Eye (tissue), 1 donor: ENCODE results near the gene CNGA2.
A peak's percentile ranks its signal among the peaks of the same experiment; 100 is the strongest.

ENCODE experiments used
- DNase-seq: peaks from one replicate; pipeline ENCODE4 v3.0.0-alpha.2; 2015

Gene CNGA2

DNA sequence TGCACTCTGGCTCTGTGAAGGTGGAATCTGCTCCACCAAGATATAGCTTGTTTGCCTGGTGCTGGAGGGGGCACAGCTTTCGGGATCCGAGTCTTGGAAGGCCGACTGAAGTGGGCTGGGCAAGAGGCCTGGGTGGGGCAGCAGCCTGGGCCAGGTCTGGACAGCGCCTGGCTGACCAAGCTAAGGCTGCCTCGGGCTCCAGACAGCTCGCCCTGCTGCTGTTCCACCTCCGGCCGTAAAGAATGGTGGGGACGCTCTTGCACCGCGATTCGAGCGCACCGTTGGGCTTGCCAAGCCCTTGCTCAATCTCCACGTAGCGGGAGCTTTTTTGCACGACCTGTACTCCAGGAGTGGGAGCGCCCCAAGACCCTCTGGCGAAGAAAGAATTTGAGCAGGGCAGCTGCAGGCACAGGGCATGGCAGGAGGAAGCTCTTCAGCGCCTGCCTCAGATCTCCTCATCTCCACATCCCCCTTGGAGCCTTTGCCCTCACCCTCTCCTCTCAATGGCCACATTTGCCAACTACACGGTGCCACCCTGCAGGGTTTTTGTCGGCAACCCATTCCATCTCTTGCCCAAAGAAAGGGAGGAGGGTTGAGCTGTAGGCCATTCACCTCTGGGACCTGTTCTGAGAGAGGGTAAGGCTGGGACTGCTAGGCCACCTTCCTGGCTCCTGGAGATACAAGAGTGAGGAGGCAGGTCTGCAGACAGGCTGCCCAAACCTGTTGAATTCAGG is 18.9 kb downstream of the CNGA2 start:
- peak; percentile 82 for DNase-seq

DNA sequence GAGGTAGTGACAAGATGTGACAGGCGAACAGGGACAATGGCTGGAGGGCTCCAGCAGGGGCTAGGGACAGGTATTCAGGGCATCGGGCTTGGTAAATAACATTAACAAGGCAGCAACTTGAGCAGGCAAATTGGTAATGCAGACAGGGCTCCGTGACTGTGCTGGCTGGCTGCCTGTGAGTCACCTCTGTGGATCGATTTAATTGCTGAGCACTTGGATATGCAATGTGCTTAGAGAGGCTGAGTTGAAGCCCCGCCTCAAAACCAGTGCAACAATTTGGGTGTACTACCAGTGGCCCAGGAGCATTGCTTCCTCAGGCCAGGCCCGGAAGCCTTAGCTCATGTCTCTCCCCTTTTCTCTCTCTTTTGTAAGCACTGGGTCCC is 19.5 kb downstream of the CNGA2 start:
- DNase-seq, result peak; percentile 27

DNA sequence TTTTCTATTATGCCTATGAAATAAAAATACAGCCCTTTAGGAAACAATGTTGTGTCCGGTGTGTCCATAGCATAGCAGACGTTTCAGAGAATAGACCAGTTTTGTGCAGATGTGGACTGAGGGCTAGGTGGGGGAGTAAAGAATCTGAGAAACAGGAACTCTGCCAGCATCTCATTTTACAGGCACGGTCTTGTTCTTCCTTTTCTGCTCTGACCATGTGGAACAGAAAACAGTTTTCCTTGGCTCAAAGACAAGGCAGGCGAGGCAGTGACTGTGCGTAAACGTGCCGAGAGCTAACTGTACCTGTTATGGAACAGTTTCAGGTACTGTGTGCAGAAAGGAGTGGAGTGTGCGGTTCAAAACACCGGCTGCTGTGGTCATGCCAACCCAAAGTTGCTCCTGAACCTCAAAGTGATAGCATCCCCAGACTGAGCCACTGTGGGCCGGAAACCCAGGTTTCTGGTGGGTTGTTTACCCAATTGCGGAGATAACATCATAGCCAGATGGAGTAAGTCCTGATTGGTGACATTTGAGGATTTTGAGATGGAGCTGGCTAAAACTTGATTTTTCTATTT is 20.2 kb downstream of the CNGA2 start:
- peak; percentile 30 for DNase-seq

DNA sequence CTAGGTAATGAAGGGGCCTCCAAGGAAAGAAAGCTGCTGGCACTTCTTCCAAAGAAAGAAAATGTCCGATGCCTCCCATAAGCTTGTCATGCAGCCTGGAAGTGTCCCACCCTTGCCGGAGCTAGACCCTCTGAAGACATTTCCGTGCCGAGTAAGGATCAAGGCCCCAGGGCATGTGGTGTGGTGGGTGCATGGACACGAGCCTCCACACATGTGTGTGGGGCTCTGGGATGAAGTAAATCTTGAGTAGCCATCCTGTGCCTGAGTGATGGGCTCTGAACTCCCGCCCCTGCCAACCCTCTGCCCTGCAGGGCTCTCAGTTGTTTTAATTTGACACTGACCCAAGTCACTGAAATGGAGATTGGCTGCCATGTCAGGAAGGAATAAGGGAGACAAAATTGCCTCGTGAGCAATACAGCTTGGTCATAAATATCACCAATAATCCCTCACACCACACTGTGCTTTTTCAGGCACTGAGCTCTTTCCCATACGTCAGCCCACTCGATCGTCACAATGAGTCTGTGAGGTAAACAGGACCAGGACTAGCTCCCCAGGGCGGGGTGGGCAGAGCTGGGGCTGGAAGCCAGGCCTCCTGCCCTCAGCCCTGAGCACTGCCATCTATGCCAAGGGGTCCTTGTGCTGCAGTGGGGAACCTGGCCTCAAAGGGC is 24.6 kb downstream of the CNGA2 start:
- DNase-seq, result no peak

DNA sequence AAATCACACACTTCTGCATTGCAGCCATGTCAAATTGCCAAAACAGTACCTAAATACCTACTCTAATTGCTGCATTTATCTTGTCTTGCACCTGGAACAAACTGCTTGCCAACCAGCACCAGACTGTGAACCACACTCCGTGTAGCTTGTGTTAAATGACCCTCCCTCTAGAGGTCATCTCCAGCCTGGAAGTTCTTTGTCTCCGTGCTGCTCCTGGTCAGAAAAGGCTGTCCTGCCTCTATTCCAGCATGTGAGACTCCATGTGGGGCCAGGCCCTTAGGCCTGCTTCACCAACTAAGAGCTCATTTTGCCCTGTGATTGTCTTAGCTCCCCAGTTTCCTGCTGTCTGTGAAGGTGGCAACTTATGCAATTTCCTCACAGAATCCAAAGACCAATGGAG is 28.3 kb downstream of the CNGA2 start:
- no peak for DNase-seq

DNA sequence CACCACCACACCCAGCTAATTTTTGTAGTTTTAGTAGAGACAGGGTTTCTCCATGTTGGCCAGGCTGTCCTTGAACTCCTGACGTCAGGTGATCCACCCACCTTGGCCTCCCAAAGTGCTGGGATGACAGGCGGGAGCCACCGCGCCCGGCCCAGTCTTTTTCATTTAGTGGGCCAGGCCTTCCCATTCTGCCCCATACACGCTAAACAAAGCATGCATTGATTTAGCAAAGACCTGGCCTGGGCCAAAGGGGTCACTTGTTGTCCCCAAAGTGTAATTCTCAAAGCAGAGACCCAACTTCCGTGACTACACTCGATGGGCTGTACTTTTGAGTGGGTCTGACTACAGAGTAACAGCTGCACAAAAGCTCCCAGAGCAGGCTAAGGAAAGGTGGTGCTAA is 29.2 kb downstream of the CNGA2 start:
- no peak for DNase-seq

DNA sequence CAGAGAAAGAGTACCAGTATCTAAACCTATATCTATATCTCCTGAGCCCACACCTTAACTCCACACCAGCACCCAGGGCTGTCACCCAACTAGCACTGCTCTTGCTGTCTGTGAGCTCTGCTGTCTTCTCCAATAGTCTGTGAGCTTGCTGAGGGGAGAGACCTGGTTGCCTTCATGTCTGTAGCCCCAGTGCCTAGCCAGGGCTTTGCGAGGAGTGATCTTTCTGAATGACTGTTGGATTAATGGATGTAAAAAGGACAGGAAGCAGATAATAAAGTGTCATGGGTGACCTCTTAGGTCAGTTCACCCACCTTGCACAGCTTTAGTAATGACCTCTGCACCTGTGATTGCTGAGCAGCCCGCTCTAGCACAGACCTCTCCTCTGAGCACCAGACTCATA is 30.5 kb downstream of the CNGA2 start:
- no peak for DNase-seq

DNA sequence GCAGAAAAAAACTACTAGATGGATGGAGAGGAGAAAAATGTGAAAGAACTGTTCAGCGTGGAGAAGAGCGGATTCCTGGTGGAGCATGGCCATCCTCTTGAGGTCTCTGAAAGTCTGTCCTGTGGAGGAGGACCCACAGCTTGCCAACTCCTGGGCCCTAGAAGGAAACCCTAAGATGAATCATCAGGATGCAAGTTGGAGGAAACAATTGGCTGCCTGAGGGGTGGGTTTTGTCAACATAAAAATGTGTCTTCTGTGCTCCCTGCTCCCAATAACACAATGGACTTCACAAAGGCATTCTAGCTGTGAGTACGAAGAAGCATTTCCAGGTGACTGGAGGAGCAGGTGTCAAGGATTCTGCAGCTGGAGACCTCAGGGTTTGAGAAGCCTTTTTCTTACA is 37.2 kb downstream of the CNGA2 start:
- no peak for DNase-seq

DNA sequence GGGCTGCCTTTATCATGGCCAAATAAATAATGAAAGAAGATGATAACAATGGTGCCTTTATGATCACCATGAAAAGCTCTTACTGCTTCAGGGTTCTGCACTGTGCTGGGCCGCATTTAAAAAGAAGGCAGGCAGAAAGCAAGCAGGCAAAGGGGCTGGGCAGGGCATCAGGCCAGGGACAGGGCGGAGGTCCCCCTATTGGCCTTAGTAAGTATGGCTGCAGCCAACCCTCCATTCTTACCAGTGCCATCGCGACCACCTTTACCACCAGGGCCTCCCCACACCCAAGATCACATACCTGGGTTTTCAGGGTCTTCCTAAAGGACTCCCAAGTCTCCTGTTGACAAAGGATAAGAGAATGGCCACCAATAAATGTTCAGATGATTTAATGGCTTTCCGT is 38.9 kb downstream of the CNGA2 start:
- DNase-seq, result no peak

DNA sequence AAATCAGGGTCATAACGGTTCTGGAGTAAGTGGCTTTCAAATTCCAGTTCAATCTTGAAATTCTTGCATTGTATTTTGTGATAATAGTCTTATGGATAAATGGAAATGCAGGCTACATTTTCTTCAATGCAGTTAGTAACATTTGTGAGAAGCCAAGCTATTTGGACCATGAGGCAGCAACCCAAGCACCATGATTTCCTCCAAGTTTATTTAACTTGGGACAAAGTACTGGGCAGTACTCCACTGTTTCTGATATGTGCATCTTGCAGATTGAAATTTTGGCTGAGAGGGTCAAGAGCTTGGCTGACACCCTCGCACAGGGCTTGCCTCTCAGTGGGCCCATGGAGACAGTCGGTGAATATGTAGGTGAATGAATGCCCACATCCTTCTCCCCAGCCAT is 39.9 kb downstream of the CNGA2 start:
- DNase-seq, result no peak

DNA sequence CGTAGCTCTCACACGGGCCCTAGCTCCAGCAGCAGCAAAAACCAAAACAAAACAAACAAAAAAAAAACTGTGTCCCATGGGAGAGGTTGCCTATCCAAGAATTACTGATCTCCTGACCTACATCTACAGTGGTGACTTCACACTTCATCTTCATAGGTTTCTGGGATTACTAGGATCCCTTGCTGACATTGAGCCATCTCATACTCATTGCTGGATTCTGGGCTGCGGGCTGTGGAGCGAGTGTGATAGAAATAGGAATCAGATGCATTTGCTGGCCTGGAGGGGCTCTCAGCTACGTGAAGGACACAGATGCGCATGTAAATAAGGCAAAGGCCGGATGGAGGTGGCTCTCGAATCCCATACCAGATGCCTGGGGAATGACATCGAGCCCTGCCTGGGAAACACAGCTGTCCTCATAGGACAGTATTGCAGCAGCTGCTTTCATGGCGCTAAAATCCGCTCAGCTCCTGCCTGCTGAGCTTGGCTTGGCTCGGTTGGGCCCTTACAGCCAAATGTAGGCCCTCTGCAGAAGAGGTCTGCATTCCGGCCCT is 41.7 kb downstream of the CNGA2 start:
- peak; percentile 55 for DNase-seq

DNA sequence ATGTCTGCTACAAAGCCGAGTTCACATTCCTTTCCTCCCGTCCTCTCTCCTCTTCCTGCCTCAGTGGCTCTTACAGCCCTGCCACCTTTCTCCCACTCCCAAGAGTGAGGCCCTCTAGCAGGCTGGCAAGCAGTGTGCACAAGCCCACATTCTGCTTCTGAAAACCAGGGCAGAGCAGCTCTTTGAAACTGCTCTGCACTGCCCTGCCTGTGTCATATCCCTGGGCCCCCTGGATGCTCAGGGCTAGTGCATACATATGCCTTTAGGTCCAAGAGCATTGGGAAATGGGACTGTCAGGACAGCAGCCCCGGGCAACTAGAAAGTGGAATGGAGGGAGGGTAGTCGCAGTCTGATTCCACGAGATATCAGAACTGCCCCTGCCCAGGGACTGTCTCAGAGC is 42.4 kb downstream of the CNGA2 start:
- DNase-seq, result no peak

DNA sequence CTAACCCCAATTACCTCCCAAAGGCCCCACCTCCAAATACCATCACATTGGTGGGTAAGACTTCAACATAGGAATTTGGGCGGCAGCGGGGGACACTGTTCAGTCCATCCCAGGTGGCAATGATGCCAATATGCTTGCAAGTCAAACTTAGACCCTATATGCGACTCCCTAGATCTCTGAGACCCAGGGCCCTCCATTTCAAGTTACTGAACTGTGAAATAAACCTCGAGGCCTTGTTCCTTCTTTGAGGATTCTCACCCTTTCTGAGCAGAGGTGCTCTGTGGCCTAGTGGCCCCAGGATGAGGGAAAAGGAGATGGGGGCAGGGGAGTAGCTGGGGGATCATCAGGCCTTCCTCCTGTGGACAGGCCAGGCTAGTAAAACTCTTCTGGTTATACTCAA is 44.7 kb downstream of the CNGA2 start:
- no peak for DNase-seq

DNA sequence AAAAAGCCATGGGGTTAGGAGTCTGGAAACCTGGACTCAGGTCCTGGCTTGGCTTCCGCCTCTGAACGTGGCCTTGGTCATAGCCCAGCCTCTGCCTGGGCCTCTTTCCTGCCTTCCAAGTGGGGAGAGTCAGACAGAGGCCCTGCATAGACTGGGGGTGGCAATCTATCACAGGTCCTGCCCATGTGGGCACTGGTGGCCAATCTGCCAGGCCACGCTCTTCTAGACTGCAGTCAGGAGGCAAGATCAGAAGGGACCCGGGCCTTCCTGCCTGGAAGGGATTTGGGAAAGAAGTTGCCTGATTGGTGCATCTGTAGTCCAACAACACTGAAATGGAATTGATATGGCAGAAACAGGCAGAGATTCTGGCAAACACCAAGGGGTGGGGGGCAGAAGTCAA is 46.1 kb downstream of the CNGA2 start:
- no peak for DNase-seq

DNA sequence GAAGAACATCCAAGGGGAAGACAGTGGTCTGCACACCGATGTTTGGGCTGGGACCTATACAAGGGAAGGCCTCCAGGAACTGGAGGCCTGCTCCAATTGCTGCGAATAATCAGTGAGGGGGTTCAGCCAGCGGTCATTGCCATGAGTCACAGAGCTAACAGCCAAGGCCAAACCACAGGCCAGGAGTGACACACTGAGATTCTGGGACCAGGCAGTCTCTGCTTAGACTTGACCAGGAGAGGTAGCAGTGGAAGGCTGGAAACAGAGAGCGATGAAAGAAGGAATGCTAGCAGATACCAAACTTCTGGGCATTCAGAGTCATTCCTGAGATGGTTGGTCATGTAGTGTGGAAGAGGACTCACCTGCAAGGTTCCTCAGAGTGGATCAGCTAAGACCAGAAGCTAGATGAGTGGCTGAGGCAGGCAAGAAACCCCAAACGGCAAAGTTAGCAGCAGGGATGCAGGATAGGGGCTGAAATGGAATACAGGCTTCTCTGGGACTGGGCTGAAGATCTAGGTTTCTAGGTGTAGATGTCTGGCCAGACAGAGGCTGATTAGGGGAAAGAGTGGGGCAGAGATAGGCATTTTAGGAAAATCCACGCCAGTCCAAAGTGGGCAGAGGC is 54.7 kb downstream of the CNGA2 start:
- no peak for DNase-seq

DNA sequence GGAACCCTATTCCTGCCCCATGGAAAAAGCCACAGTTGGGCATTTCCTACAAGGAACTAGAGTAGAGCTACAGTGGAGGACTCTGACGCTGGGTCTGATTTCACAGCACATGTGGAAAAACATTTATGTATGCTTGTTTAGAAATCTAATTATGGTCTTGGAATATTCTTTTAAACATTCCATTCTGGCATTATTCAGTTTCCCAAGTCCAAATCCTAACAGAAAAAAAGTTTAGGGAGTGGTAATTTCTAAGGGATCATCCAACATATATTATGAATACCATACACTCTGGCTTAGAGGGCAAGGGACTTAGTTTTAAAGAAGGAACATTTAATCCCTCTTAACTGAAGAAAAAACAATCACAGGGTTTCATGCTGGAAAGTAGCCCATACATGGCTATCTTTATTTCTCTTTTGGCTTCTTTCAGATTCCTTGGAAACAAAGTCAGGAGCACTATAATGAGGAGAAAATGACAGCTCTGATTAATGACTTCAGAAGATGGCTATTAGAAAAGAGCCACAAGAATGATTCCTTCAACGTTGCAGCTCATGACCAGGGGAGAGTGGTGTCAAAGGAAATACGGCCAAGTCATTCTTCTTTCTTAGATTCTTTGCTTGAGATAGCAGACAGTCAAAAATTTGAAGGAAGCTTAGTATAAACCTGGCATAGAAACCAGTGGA is 56.1 kb downstream of the CNGA2 start:
- no peak for DNase-seq

DNA sequence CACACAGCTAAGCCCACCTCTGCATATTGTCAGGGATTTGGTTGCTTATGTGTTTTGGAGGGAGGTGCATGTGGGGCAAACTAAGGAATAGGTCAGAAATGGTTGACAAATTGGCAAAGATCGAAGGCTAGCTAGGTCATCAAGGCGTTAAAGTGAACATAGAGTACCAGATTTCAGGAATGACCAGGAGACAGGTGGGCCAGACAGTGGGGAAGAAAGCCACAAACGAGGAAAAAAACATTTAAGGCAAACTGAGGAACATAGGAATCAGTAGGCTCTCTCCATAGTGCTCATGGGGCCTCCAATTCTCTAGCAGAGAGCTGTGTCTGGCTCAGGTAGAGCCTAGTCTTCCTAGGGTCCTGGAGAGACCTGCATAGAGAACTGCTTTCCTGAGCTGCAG is 57.4 kb downstream of the CNGA2 start:
- DNase-seq, result no peak

DNA sequence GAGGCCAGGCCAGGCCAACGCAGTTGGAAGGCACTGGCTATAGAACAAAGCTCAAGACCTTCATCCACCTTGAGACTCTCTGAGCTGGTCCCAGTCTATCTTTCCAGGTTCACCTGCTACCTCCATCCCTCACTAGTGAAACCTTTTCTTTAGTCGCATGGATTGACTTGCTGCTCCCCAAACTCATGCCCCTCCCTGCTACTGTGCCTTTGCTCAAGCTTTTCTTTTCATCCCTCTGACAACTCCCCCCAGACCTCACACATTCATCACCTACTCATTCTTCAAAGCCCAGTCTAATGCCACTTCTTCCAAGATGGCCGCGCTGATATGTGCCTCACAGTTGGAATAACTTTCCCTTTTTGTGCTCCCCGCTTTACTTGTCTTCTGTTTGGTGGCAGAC is 58.0 kb downstream of the CNGA2 start:
- no peak for DNase-seq

DNA sequence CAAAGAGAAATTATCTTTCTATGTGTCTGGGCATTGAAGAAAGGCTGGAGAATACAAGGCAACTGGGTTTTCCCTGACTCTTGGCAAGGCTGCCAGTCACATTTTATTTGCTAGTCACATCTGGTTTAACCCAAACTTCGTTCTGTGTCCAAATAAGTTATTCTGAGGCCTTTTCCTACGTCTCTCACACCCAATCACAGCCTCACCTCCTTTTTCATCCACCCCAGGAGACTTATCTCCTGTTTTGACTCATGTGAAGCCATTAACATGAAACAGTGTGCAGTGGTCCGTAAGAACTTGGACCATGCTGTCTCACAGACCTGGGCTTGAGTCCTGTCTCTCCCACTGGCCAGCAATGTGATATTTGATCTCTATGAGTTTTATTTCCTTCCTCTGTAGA is 59.3 kb downstream of the CNGA2 start:
- DNase-seq, result no peak
